GM12872 (cell line): ENCODE measurements around the gene CACNA2D1.

ENCODE experiments used
- CTCF ChIP-seq: IDR thresholded peaks from 3 replicates; pipeline ENCODE4 v1.5.1; 2011; ENCODE audit warnings: low read depth, mild to moderate bottlenecking, low read length, moderate library complexity; ENCODE audit not compliant: insufficient read depth

CACNA2D1 gene

GRCh38 chr7:82389876-82390275, 53.7 kb downstream of the CACNA2D1 start:
- no peak for TF ChIP-seq CTCF

- TF ChIP-seq CTCF: no peak
These were observed 55.4 kb downstream of the CACNA2D1 start for GRCh38 chr7:82388138-82388537.

- TF ChIP-seq CTCF: no peak
These were observed 58.8 kb downstream of the CACNA2D1 start for GRCh38 chr7:82384779-82385178.

- no peak for TF ChIP-seq CTCF
These were observed 59.5 kb downstream of the CACNA2D1 start for GRCh38 chr7:82384051-82384464.

- TF ChIP-seq CTCF: no peak
These were observed 61.3 kb downstream of the CACNA2D1 start for GRCh38 chr7:82382276-82382675.

GRCh38 chr7:82376739-82377138, 66.8 kb downstream of the CACNA2D1 start:
- TF ChIP-seq CTCF: no peak

- no peak for TF ChIP-seq CTCF
These were observed 67.9 kb downstream of the CACNA2D1 start for GRCh38 chr7:82375713-82376112.

- TF ChIP-seq CTCF: no peak
These were observed 68.4 kb downstream of the CACNA2D1 start for GRCh38 chr7:82375129-82375528.
